GM21723 (cell line): ENCODE results near the gene EIF5B.
"Not testable (repeated sequence)": the region's sequence is repeated elsewhere in the genome, so short reads cannot be mapped to it uniquely, and the experiment has no call there.

Experiments used
- ATAC-seq: cut with Tn5 transposase; IDR thresholded peaks from one replicate; pipeline ENCODE4 v1.9.1; 2021; ENCODE audit warnings: mild to moderate bottlenecking, moderate library complexity; ENCODE audit not compliant: unreplicated experiment

Gene EIF5B

GRCh38 chr2:99368854-99369253, 31.7 kb downstream of the EIF5B start:
- not testable (repeated sequence) for ATAC-seq

- ATAC-seq, result no peak
Observed at GRCh38 chr2:99373144-99373543, 36.0 kb downstream of the EIF5B start.

GRCh38 chr2:99374747-99375146, 37.6 kb downstream of the EIF5B start:
- ATAC-seq, result no peak

- ATAC-seq, result no peak
Observed at GRCh38 chr2:99376254-99376864, 39.2 kb downstream of the EIF5B start.

- ATAC-seq, result no peak
Observed at GRCh38 chr2:99377879-99378278, 40.7 kb downstream of the EIF5B start.

- ATAC-seq, result peak; percentile 56
Observed at GRCh38 chr2:99380376-99381010, 43.3 kb downstream of the EIF5B start.

- no peak for ATAC-seq
Observed at GRCh38 chr2:99382143-99382542, 45.0 kb downstream of the EIF5B start.

GRCh38 chr2:99386011-99386410, 48.8 kb downstream of the EIF5B start:
- no peak for ATAC-seq

- ATAC-seq, result no peak
Observed at GRCh38 chr2:99388892-99389291, 51.7 kb downstream of the EIF5B start.

GRCh38 chr2:99389371-99389770, 52.2 kb downstream of the EIF5B start:
- no peak for ATAC-seq

- no peak for ATAC-seq
Observed at GRCh38 chr2:99389946-99390345, 52.8 kb downstream of the EIF5B start.

- ATAC-seq, result no peak
Observed at GRCh38 chr2:99395589-99396130, 58.5 kb downstream of the EIF5B start.

GRCh38 chr2:99397266-99397920, 60.2 kb downstream of the EIF5B start:
- no peak for ATAC-seq

- ATAC-seq, result no peak
Observed at GRCh38 chr2:99398303-99398702, 61.1 kb downstream of the EIF5B start.

GRCh38 chr2:99399063-99399462, 61.9 kb downstream of the EIF5B start:
- ATAC-seq, result no peak

- no peak for ATAC-seq
Observed at GRCh38 chr2:99399795-99400194, 62.6 kb downstream of the EIF5B start.

- ATAC-seq, result no peak
Observed at GRCh38 chr2:99401841-99402240, 64.7 kb downstream of the EIF5B start.

GRCh38 chr2:99403084-99403483, 65.9 kb downstream of the EIF5B start:
- no peak for ATAC-seq

- ATAC-seq, result no peak
Observed at GRCh38 chr2:99403524-99403923, 66.3 kb downstream of the EIF5B start.

- no peak for ATAC-seq
Observed at GRCh38 chr2:99404039-99404796, 67.0 kb downstream of the EIF5B start.
